OCI-LY7 (cell line): ENCODE results near the gene ZNF341. TPM values are rescaled to one million over a fixed set of nuclear protein-coding genes. Genes with fewer than 3 reads are reported as not detected.

Experiments
- BruUV-seq: library from RNA; stranded (reverse); fragments of 400-500 nt; replicated peaks from 2 replicates; lab custom pipeline; 2021; lab: Mats Ljungman, UMichigan
- CTCF ChIA-PET: fragments of 300-600 bp; sonication (Branson Sonifier 250); formaldehyde crosslinking; loops from one replicate; lab custom pipeline; 2022; ENCODE audit warnings: antibody characterized with exemption; ENCODE audit not compliant: unreplicated experiment; lab: Charles Lee
- POLR2A ChIA-PET: fragments of 300-600 bp; sonication (Branson Sonifier 250); formaldehyde crosslinking; loops from one replicate; lab custom pipeline; 2022; ENCODE audit warnings: antibody characterized with exemption; lab: Charles Lee
- DNase-seq: peaks from one replicate; pipeline ENCODE4 v3.0.0-alpha.2; 2015; ENCODE audit warnings: low spot score
- H2AFZ ChIP-seq: fragments of 200-600 bp; sonication (generic), shearing (Covaris generic); 2 replicates; pipeline ENCODE4 v1.6.1; 2014; ENCODE audit warnings: mild to moderate bottlenecking, antibody characterized with exemption, low read length, moderate library complexity
- H3K27ac ChIP-seq: fragments of 200-600 bp; sonication (generic); 2 replicates; pipeline ENCODE4 v1.5.1; 2014; ENCODE audit warnings: mixed run types, low read depth, mild to moderate bottlenecking, moderate library complexity, low read length, inconsistent platforms; ENCODE audit not compliant: poor library complexity, severe bottlenecking
- H3K36me3 ChIP-seq: fragments of 200-600 bp; sonication (generic); 2 replicates; pipeline ENCODE4 v1.6.1; 2014; ENCODE audit warnings: mild to moderate bottlenecking, antibody characterized with exemption, low read length, moderate library complexity, mixed read lengths; ENCODE audit not compliant: insufficient read depth
- H3K4me1 ChIP-seq: fragments of 200-600 bp; sonication (generic); 2 replicates; pipeline ENCODE4 v1.5.1; 2014; ENCODE audit warnings: mild to moderate bottlenecking, low read length; ENCODE audit not compliant: insufficient read depth, poor library complexity, severe bottlenecking
- H3K4me2 ChIP-seq: fragments of 200-600 bp; sonication (generic); 2 replicates; pipeline ENCODE4 v1.6.1; 2014; ENCODE audit warnings: mild to moderate bottlenecking, low read length
- H3K4me3 ChIP-seq: fragments of 200-600 bp; sonication (generic); 2 replicates; pipeline ENCODE4 v1.5.1; 2014; ENCODE audit warnings: mild to moderate bottlenecking, low read depth, low read length; ENCODE audit not compliant: poor library complexity, severe bottlenecking
- H3K79me2 ChIP-seq: fragments of 200-600 bp; sonication (generic); 2 replicates; pipeline ENCODE4 v1.6.1; 2016; ENCODE audit warnings: low read depth, mild to moderate bottlenecking, low read length, moderate library complexity, mixed read lengths; ENCODE audit not compliant: insufficient read depth
- H3K9me2 ChIP-seq: fragments of 200-600 bp; sonication (generic); 2 replicates; pipeline ENCODE4 v1.6.1; 2016; ENCODE audit warnings: mild to moderate bottlenecking, low read length, mixed read lengths; ENCODE audit not compliant: insufficient read depth
- H3K9me3 ChIP-seq: fragments of 200-600 bp; sonication (generic); 2 replicates; pipeline ENCODE4 v1.6.1; 2014; ENCODE audit warnings: mild to moderate bottlenecking, mixed run types, low read length, mixed read lengths
- H4K20me1 ChIP-seq: fragments of 200-600 bp; sonication (generic); 2 replicates; pipeline ENCODE4 v1.6.1; 2014; ENCODE audit warnings: mild to moderate bottlenecking, antibody characterized with exemption, low read length, moderate library complexity, mixed read lengths; ENCODE audit not compliant: insufficient read depth
- EZH2phosphoT487 ChIP-seq: fragments of 200-600 bp; sonication (generic); IDR thresholded peaks from 2 replicates; pipeline ENCODE4 v1.6.1; 2018; ENCODE audit warnings: low read depth, borderline replicate concordance, mild to moderate bottlenecking, mixed run types, antibody characterized with exemption, low read length, moderate library complexity, mixed read lengths
- intact Hi-C: fragments of 100-400 bp; cut with micrococcal nuclease; formaldehyde crosslinking; loops from one replicate; pipeline ENCODE4 v1.10.0; 2022; ENCODE audit not compliant: unreplicated experiment
- total RNA-seq, 2 experiments: library from RNA; depleted of rRNA in 1 of 2; stranded (reverse); fragments of >200 nt in 1 of 2; shearing (Covaris generic) in 1 of 2; gene quantifications; 2 replicates each; pipeline ENCODE4 v1.2.3, GENCODE V29; 2014 to 2022
- TF ChIP-seq, protein P1 (sequence below): fragments of 200-600 bp; sonication (generic); conservative IDR thresholded peaks from 2 replicates; pipeline ENCODE4 v1.5.1; 2014; ENCODE audit warnings: mild to moderate bottlenecking, antibody characterized with exemption, low read length, moderate library complexity, mixed read lengths

ZNF341 gene
- total RNA-seq, 2 experiments from 2014 or later, result 3.2 to 7.7 TPM

- Histone ChIP-seq H3K27ac (no peak overlapping the region), H3K4me1 (peaks cover 29% of the 10 kb centered on the region), H3K9me3 (peaks cover 12% of the 10 kb centered on the region; the same call in 1 of the 2 replicates), H3K36me3 (peaks cover 50% of the 10 kb centered on the region), H2AFZ (no peak overlapping the region), H3K9me2 (no peaks in the 10 kb centered on the region), H4K20me1 (no peaks in the 10 kb centered on the region), H3K4me2 (no peak overlapping the region), H3K4me3 (no peak overlapping the region), H3K79me2 (peaks cover 73% of the 10 kb centered on the region)
- ChIA-PET CTCF (no interaction called here), POLR2A (interaction anchor here (0.5 to 1.1 kb wide), 6 partner anchors 10 to 1305 kb away, joined by 3 to 6 read pairs (median 3); no protein-coding TSS in a partner anchor)
- no peak for DNase-seq
- intact Hi-C loops, result no loop called here
- BruUV-seq, result no TSS peak
- TF ChIP-seq EZH2phosphoT487, result no peak
- TF ChIP-seq, protein P1, sequence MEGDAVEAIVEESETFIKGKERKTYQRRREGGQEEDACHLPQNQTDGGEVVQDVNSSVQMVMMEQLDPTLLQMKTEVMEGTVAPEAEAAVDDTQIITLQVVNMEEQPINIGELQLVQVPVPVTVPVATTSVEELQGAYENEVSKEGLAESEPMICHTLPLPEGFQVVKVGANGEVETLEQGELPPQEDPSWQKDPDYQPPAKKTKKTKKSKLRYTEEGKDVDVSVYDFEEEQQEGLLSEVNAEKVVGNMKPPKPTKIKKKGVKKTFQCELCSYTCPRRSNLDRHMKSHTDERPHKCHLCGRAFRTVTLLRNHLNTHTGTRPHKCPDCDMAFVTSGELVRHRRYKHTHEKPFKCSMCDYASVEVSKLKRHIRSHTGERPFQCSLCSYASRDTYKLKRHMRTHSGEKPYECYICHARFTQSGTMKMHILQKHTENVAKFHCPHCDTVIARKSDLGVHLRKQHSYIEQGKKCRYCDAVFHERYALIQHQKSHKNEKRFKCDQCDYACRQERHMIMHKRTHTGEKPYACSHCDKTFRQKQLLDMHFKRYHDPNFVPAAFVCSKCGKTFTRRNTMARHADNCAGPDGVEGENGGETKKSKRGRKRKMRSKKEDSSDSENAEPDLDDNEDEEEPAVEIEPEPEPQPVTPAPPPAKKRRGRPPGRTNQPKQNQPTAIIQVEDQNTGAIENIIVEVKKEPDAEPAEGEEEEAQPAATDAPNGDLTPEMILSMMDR, result no peak
Observed at GRCh38 chr20:33835615-33836172, 103.9 kb downstream of the ZNF341 start.

DNA sequence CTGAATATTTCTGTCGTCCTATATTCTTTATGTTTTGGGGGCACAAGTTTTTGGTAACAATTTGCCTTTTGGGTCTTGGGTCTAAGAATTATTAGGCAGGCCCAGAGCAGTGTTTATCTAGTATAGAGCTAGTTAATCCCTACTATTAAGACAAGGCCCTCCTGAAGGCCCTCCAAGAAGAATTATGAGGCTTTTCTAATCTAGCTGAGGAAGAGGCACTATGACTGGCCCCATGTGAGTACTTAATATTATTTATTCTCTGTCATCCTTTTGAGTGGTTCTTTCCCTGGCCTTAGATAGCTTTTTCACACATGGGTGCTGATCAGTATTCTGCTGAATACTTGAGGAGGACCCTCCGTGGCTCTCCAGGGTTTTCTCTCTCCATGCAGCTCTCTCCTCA, 104.5 kb downstream of the ZNF341 start:
- peaks cover 79% of the 10 kb centered on the region for H3K79me2 ChIP-seq
- H3K4me2 ChIP-seq, result no peak overlapping the region
- TF ChIP-seq, protein P1, result no peak
- TF ChIP-seq EZH2phosphoT487, result no peak
- ChIA-PET POLR2A (interaction anchor here (0.5 to 1.1 kb wide), 4 partner anchors 10 to 1304 kb away, joined by 3 to 6 read pairs (median 4); no protein-coding TSS in a partner anchor), CTCF (interaction anchor here (0.9 kb wide), 1 partner anchor 27 kb away, joined by 3 read pairs; no protein-coding TSS in a partner anchor)
- no peak for DNase-seq
- H3K4me3 ChIP-seq, result no peak overlapping the region
- no TSS peak for BruUV-seq
- peaks cover 12% of the 10 kb centered on the region; the same call in 1 of the 2 replicates for H3K9me3 ChIP-seq
- H3K27ac ChIP-seq, result no peak overlapping the region
- H4K20me1 ChIP-seq, result no peaks in the 10 kb centered on the region
- H3K36me3 ChIP-seq, result peaks cover 49% of the 10 kb centered on the region
- H2AFZ ChIP-seq, result no peak overlapping the region
- H3K4me1 ChIP-seq, result peaks cover 29% of the 10 kb centered on the region
- no peaks in the 10 kb centered on the region for H3K9me2 ChIP-seq
- intact Hi-C loops, result no loop called here
